HepG2 (cell line): ENCODE measurements around the gene BPHL. TPM values are rescaled to one million over a fixed set of nuclear protein-coding genes. Genes with fewer than 3 reads are reported as not detected.

Experiments used
- CENPX ChIP-seq: sonication (generic); formaldehyde crosslinking; IDR thresholded peaks from 2 replicates; pipeline ENCODE4 v1.9.0; 2021; ENCODE audit warnings: mild to moderate bottlenecking, missing genetic modification reagents, moderate library complexity
- EP300 ChIP-seq, 3 experiments: sonication (generic) in 1 of 3; formaldehyde crosslinking in 1 of 3; IDR thresholded peaks; 2 replicates each; pipeline versions ENCODE4 v1.5.1 to v1.6.1; 2011 to 2020; ENCODE audit warnings: low read depth in 2 of 3, low read length in 2 of 3, borderline replicate concordance in 1 of 3, improper control_type of control experiment in 1 of 3, mild to moderate bottlenecking in 1 of 3, missing genetic modification reagents in 1 of 3, moderate library complexity in 1 of 3
- GATAD1 ChIP-seq: IDR thresholded peaks from 2 replicates; pipeline ENCODE4 v1.6.1; 2016; ENCODE audit warnings: missing genetic modification reagents, missing compliant biosample characterization
- HHEX ChIP-seq: IDR thresholded peaks from 2 replicates; pipeline ENCODE4 v1.6.1; 2016; ENCODE audit warnings: control low read depth
- HNF4G ChIP-seq, 2 experiments: sonication (generic) in 1 of 2; formaldehyde crosslinking in 1 of 2; IDR thresholded peaks; 2 replicates each; pipeline versions ENCODE4 v1.4.0 to v1.6.1; 2011 to 2020; ENCODE audit warnings: borderline replicate concordance in 2 of 2, low read depth in 2 of 2, mild to moderate bottlenecking in 2 of 2, low read length in 1 of 2, missing genetic modification reagents in 1 of 2, moderate library complexity in 1 of 2
- HNRNPH1 ChIP-seq: fragments of 200-400 bp; formaldehyde crosslinking; optimal IDR thresholded peaks from 2 replicates; pipeline ENCODE3; 2017; ENCODE audit warnings: mild to moderate bottlenecking, low read depth, low read length
- IRF1 ChIP-seq: sonication (generic); formaldehyde crosslinking; IDR thresholded peaks from 2 replicates; pipeline ENCODE4 v1.4.0; 2020; ENCODE audit warnings: low read depth, mild to moderate bottlenecking, missing genetic modification reagents
- KDM5A ChIP-seq: fragments of 200-600 bp; sonication (generic); IDR thresholded peaks from 2 replicates; pipeline ENCODE4 v1.7.0; 2018; ENCODE audit warnings: antibody characterized with exemption, mild to moderate bottlenecking, low read length, borderline replicate concordance
- KLF6 ChIP-seq: IDR thresholded peaks from 2 replicates; pipeline ENCODE4 v1.8.0; 2016; ENCODE audit warnings: missing biosample characterization, missing genetic modification reagents
- MED13 ChIP-seq: sonication (generic); formaldehyde crosslinking; IDR thresholded peaks from 2 replicates; pipeline ENCODE4 v1.5.0; 2020; ENCODE audit warnings: missing genetic modification reagents
- MXD4 ChIP-seq: IDR thresholded peaks from 2 replicates; pipeline ENCODE4 v1.6.1; 2016; ENCODE audit warnings: mild to moderate bottlenecking, missing biosample characterization, missing genetic modification reagents
- NCOR1 ChIP-seq: fragments of 200-600 bp; sonication (generic); IDR thresholded peaks from 2 replicates; pipeline ENCODE4 v1.7.0; 2017; ENCODE audit warnings: antibody characterized with exemption, low read length, borderline replicate concordance
- SAP130 ChIP-seq: IDR thresholded peaks from 2 replicates; pipeline ENCODE4 v1.6.1; 2016; ENCODE audit warnings: low read depth
- SMYD3 ChIP-seq: sonication (generic); formaldehyde crosslinking; IDR thresholded peaks from 2 replicates; pipeline ENCODE4 v1.8.1; 2023; ENCODE audit warnings: mild to moderate bottlenecking, missing genetic modification reagents
- THAP11 ChIP-seq: IDR thresholded peaks from 2 replicates; pipeline ENCODE4 v1.6.1; 2016; ENCODE audit warnings: missing biosample characterization, missing genetic modification reagents
- ZBTB21 ChIP-seq: sonication (generic); formaldehyde crosslinking; IDR thresholded peaks from 2 replicates; pipeline ENCODE4 v1.4.0; 2020; ENCODE audit warnings: missing genetic modification reagents
- ZBTB40 ChIP-seq, 2 experiments: fragments of 450-650 bp in 1 of 2; sonication (generic) in 1 of 2; formaldehyde crosslinking in 1 of 2; IDR thresholded peaks; 2 replicates each; pipeline versions ENCODE4 v1.6.1 to v1.8.0; 2016 to 2022; ENCODE audit warnings: antibody characterized with exemption in 1 of 2, mild to moderate bottlenecking in 1 of 2, missing genetic modification reagents in 1 of 2
- ZNF709 ChIP-seq: sonication (generic); formaldehyde crosslinking; IDR thresholded peaks from 2 replicates; pipeline ENCODE4 v1.5.0; 2020; ENCODE audit warnings: mild to moderate bottlenecking, missing genetic modification reagents
- ZSCAN22 ChIP-seq: sonication (generic); formaldehyde crosslinking; IDR thresholded peaks from 2 replicates; pipeline ENCODE4 v1.4.0; 2020; ENCODE audit warnings: mild to moderate bottlenecking, missing genetic modification reagents
- polyA plus RNA-seq, 8 experiments: library from polyadenylated mRNA; depleted of rRNA in 3 of 8; stranded (reverse) in 7 of 8; unstranded in 1 of 8; fragments of >200 nt; fragmentation: Illumina TruSeq in 4 of 8; extraction: Trizol in 4 of 8; gene quantifications; 2 replicates each; pipeline versions ENCODE4 v1.2.1 to v1.2.3, GENCODE V29; 2011 to 2016; ENCODE audit warnings: low read depth in 4 of 8, missing spikeins in 1 of 8, mixed read lengths in 1 of 8; ENCODE audit not compliant: insufficient read depth in 1 of 8
- total RNA-seq, 5 experiments: library from RNA; depleted of rRNA; stranded (reverse); fragments of >200 nt; fragmentation: Illumina TruSeq; extraction: Trizol; gene quantifications; 2 replicates each; pipeline ENCODE4 v1.2.3, GENCODE V29; 2016; ENCODE audit warnings: low read depth in 1 of 5

The BPHL gene
- total and polyA plus RNA-seq, 2 of the 13 experiments (the other 11 are each of a cell fraction or from before 2014, with no cell fraction given), result 37.8 to 39.5 TPM

- TF ChIP-seq ZBTB21 (CRISPR knock-in tag) (peak; percentile 48; the same call in 1 of the 2 replicates), HNRNPH1 (no peak), THAP11 (CRISPR knock-in tag) (no peak; the same call in 1 of the 2 replicates), HNF4G (IDR thresholded peaks at IDR 0.05; ENCODE audit: borderline replicate concordance, low read depth, low read length) (peak; percentile 84; the same call in 1 of the 2 replicates), HNF4G (CRISPR knock-in tag; IDR thresholded peaks at IDR 0.05; ENCODE audit: borderline replicate concordance, low read depth) (peak; percentile 51; the same call in 1 of the 2 replicates), KDM5A (0 out of 2 replicates have a peak, but pooled peaks have one; percentile 33), ZBTB40 (IDR thresholded peaks at IDR 0.05) (no peak), ZBTB40 (CRISPR knock-in tag; IDR thresholded peaks at IDR 0.05) (0 out of 2 replicates have a peak, but pooled peaks have one; percentile 14), NCOR1 (peak; percentile 70; the same call in 1 of the 2 replicates), HHEX (CRISPR knock-in tag) (0 out of 2 replicates have a peak, but pooled peaks have one; percentile 33), EP300 (IDR thresholded peaks at IDR 0.05; ENCODE audit: low read depth in 2 of 2, low read length in 2 of 2) (no peak), EP300 (CRISPR knock-in tag; IDR thresholded peaks at IDR 0.05; ENCODE audit: borderline replicate concordance) (no peak), KLF6 (CRISPR knock-in tag) (peak; percentile 28; the same call in 1 of the 2 replicates), SAP130 (peak; percentile 8; the same call in 1 of the 2 replicates), SMYD3 (0 out of 2 replicates have a peak, but pooled peaks have one; percentile 18), GATAD1 (CRISPR knock-in tag) (0 out of 2 replicates have a peak, but pooled peaks have one; percentile 34), MED13 (no peak), IRF1 (CRISPR knock-in tag) (0 out of 2 replicates have a peak, but pooled peaks have one; percentile 78), MXD4 (CRISPR knock-in tag) (peak; percentile 1; the same call in 1 of the 2 replicates), ZNF709 (CRISPR knock-in tag) (no peak; the same call in 1 of the 2 replicates), ZSCAN22 (0 out of 2 replicates have a peak, but pooled peaks have one; percentile 16), CENPX (CRISPR knock-in tag) (no peak)
Measured at GRCh38 chr6:3119040-3119723, 671 bp downstream of the BPHL start (continued).
